HUES48 (cell line): ENCODE measurements around the gene MGST3.
"Not testable (repeated sequence)": the region's sequence is repeated elsewhere in the genome, so short reads cannot be mapped to it uniquely, and the experiment has no call there.

Experiments
- H3K27ac ChIP-seq: one replicate; pipeline ENCODE4 v1.7.0; 2013; ENCODE audit warnings: low read depth, low read length, inconsistent platforms
- H3K27me3 ChIP-seq: 2 replicates; pipeline ENCODE4 v1.6.1; 2013; ENCODE audit warnings: mild to moderate bottlenecking, low read length; ENCODE audit not compliant: control insufficient read depth, insufficient read depth
- H3K36me3 ChIP-seq: 2 replicates; pipeline ENCODE4 v1.6.1; 2013; ENCODE audit warnings: low read length; ENCODE audit not compliant: control insufficient read depth, insufficient read depth
- H3K4me1 ChIP-seq: 2 replicates; pipeline ENCODE4 v1.6.1; 2013; ENCODE audit warnings: mild to moderate bottlenecking, low read length; ENCODE audit not compliant: control insufficient read depth, insufficient read depth
- H3K4me3 ChIP-seq: 2 replicates; pipeline ENCODE4 v1.5.1; 2013; ENCODE audit warnings: mild to moderate bottlenecking, low read depth, low read length
- H3K9ac ChIP-seq: 2 replicates; pipeline ENCODE4 v1.6.1; 2013; ENCODE audit warnings: mild to moderate bottlenecking, low read depth, low read length, moderate library complexity
- H3K9me3 ChIP-seq: 2 replicates; pipeline ENCODE4 v1.6.1; 2013; ENCODE audit warnings: low read length; ENCODE audit not compliant: control insufficient read depth, insufficient read depth

MGST3 gene

DNA sequence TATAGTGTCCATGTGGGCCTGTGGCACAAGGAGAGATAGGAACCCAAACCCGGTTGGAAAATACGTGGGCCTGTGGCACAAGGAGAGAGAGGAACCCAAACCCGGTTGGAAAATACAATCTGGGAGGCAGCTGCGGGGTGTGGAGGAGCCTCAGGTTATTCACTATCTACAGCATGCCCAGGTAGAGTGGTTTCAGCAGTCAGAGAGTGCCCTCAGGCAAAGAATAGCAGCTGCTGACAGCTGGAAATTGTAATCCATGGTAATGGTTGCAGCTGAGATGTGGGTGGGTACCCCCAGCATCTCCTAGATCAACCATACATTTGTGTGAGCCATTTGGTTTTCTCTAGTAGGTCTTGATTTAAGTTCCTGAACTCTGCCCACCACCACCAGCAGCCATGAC is 25.8 kb upstream of the MGST3 start:
- Histone ChIP-seq H3K27me3 (no peaks in the 10 kb centered on the region), H3K4me3 (no peak overlapping the region), H3K4me1 (no peaks in the 10 kb centered on the region), H3K9me3 (no peaks in the 10 kb centered on the region), H3K27ac (no peak overlapping the region), H3K9ac (no peak overlapping the region), H3K36me3 (no peaks in the 10 kb centered on the region)

DNA sequence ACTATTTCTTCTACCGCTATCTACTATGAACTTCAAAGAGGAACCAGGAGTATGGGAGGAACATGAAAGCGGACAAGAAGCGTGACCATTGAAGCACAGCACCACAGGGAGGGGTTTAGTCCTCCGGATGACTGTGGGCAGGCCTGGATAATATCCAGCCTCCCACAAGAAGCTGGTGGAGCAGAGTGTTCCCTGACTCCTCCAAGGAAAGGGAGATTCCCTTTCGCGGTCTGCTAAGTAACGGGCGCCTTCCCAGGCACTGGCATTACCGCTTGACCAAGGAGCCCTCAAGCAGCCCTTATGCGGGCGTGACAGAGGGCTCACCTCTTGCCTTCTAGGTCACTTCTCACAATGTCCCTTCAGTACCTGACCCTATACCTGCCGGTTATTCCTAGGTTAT is 24.4 kb upstream of the MGST3 start:
- H3K27ac ChIP-seq, H3K27me3 ChIP-seq, H3K36me3 ChIP-seq, H3K4me1 ChIP-seq, H3K9me3 ChIP-seq, H3K4me3 ChIP-seq, H3K9ac ChIP-seq: not testable (repeated sequence)

DNA sequence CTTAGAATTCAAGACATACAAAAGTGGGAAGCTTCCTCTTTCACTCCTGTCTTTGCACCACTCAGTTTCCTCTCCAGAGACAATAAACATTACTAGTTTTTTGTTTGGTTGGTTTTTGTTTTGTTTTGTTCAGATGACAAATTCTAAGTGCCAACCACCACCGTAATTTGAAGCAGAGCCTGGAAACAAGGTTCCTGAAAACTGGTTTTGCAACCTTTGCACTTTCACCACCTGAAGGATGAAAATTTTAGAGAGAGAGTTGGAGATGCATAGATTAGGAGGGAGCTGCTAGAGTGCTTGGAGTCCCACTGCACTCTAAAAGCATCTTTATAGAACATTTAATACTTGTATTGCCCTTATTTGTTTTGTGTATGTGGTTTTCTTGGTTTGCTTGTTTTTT is 20.2 kb upstream of the MGST3 start:
- Histone ChIP-seq H3K36me3 (no peaks in the 10 kb centered on the region), H3K9me3 (no peaks in the 10 kb centered on the region), H3K4me1 (no peaks in the 10 kb centered on the region), H3K27me3 (no peaks in the 10 kb centered on the region), H3K4me3 (no peak overlapping the region), H3K9ac (no peak overlapping the region), H3K27ac (no peak overlapping the region)

DNA sequence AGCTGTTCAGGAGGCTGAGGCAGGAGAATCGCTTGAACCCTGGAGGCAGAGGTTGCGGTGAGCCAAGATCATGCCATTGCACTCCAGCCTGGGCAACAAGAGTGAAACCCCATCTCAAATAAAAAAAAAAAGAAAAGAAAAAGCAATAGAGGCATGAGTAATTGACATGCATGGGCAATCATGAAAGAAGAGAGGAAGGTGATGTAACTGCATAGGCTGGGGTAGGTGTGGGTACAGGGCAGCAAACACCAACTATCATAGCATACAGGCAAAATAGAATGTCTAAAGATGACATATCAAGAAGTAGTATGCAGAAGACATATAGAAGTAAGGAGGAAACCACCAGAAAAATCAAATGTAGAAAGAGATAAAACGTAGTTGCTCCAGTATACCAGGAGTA is 19.0 kb upstream of the MGST3 start:
- Histone ChIP-seq H3K9me3 (no peaks in the 10 kb centered on the region), H3K27me3 (no peaks in the 10 kb centered on the region), H3K9ac (no peak overlapping the region), H3K36me3 (no peaks in the 10 kb centered on the region), H3K4me1 (peaks cover 11% of the 10 kb centered on the region), H3K27ac (no peak overlapping the region), H3K4me3 (no peak overlapping the region)

DNA sequence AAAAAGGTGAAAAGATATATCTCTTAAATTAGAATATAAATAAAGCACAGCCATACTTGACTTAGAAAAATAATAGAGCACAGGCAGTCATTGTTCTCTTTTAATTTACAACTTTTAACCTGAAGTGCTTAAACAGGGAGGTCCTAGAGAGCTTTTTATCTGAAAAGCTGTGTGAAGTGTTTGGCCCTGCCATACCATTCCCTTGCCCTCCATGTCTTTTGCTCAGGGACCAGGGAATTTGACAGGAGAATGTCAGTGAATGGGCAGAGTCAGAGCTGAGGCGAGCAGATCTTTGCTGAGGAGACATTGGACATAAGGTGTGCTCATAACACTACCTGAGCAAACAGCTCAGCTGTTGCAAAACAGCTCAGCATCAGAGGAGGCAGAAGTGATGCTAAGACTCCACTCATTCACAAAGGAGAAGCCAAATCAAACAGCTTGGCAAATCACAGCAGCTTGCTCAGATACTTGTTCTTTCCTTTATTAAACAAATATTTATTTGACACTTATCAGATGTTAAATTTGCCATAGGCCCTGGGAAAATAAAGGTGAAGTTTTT is 14.9 kb upstream of the MGST3 start:
- Histone ChIP-seq H3K27ac (no peak overlapping the region), H3K4me1 (peaks cover 13% of the 10 kb centered on the region), H3K36me3 (no peaks in the 10 kb centered on the region), H3K27me3 (peaks cover 4% of the 10 kb centered on the region; the same call in 1 of the 2 replicates), H3K9ac (no peak overlapping the region), H3K4me3 (no peak overlapping the region), H3K9me3 (no peaks in the 10 kb centered on the region)

DNA sequence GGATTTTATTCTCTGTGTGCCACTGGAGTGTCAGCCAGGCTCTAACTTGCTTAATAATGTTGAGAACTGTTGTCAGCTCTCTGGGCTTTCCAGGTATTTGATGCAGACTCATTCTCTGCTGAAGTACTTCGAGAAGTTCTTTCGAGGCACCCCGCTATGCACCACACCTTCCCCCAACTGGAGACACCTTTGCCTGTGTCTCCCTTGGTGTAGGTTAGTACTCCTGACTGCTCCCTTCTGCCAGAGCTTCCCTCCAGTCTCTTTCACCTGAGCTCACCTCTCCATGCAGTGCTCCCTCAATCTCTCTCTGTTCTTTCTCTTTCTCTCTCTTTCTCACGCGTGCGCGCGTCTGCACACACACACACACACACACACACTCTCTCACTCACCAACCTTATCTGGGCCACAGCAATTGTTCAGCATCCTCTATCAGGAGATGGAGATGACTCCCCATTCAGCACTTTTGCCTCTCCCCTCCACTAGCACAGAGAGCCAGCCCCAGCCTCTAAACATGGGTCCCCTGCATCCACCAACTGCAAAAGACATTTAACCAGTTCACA is 14.0 kb upstream of the MGST3 start:
- Histone ChIP-seq H3K9me3 (no peaks in the 10 kb centered on the region), H3K27me3 (peaks cover 4% of the 10 kb centered on the region; the same call in 1 of the 2 replicates), H3K27ac (no peak overlapping the region), H3K4me1 (peaks cover 13% of the 10 kb centered on the region), H3K36me3 (no peaks in the 10 kb centered on the region), H3K4me3 (no peak overlapping the region), H3K9ac (no peak overlapping the region)

DNA sequence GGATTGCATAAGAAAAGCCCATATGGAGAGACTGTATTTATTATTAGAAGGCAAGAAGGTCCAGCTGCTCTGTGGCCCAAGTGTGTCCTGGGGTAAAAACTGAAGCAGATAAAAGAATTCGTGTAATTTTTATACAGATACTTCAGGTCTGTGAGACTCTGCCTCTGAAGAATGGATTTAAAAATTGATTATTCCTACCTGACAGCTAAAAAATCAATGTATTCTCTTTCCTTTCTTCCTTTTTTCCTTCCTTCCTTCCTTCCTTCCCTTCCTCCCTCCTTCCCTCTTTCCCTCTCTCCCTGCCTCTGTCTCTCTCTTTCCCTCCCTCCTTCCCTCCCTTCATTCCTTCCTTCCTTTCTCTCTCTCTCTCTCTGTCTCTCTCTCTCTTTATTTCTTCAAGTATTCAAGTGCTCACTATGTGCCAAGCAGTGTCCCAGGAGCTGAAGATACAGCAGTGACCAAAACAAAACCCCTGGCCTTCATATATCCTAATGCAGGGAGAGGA is 11.3 kb upstream of the MGST3 start:
- Histone ChIP-seq H3K27me3 (peaks cover 4% of the 10 kb centered on the region; the same call in 1 of the 2 replicates), H3K9ac (no peak overlapping the region), H3K27ac (no peak overlapping the region), H3K36me3 (no peaks in the 10 kb centered on the region), H3K9me3 (no peaks in the 10 kb centered on the region), H3K4me1 (peaks cover 13% of the 10 kb centered on the region), H3K4me3 (no peak overlapping the region)

DNA sequence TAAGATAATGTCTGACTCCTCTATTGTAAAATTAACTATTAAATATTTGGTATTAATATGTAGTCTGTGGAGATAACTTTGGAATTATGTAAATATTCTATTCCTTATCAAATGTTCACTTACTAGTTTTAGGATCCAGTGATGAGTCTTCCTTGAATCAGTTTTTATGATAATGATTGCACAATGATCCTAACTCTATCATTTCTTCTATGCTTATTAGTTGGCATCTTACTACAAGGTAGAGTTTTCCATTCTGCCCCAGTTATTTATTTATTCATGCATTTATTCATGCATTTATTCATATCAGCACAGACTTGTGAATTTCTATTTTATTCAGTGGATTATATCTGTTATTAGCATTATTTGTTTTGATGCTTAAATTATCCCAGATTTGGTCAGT is 7.4 kb upstream of the MGST3 start:
- Histone ChIP-seq H3K36me3 (no peaks in the 10 kb centered on the region), H3K27ac (no peak overlapping the region), H3K4me3 (no peak overlapping the region), H3K9ac (no peak overlapping the region), H3K27me3 (no peaks in the 10 kb centered on the region), H3K4me1 (no peaks in the 10 kb centered on the region), H3K9me3 (no peaks in the 10 kb centered on the region)

DNA sequence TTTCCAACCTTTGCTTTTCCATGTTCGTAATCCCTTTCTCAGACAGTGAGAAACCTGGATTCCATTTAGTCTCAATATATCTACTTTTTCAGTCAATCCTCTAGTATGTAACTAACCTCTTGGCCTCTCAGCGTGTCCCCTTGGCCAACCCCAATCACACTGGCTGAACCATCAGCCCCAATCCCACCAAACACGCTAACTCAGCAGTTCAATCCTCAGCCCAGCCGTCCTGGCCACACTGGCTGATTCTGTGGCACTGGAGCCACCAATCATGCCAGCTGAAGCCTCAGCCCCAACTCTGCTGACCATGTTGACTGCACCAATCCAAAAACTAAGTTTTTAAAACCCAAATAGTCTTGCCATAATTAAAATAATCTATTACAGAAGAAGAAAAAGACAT is 6.6 kb upstream of the MGST3 start:
- Histone ChIP-seq H3K9me3 (no peaks in the 10 kb centered on the region), H3K9ac (no peak overlapping the region), H3K27ac (no peak overlapping the region), H3K27me3 (peaks cover 3% of the 10 kb centered on the region; the same call in 1 of the 2 replicates), H3K4me1 (no peaks in the 10 kb centered on the region), H3K36me3 (no peaks in the 10 kb centered on the region), H3K4me3 (no peak overlapping the region)

DNA sequence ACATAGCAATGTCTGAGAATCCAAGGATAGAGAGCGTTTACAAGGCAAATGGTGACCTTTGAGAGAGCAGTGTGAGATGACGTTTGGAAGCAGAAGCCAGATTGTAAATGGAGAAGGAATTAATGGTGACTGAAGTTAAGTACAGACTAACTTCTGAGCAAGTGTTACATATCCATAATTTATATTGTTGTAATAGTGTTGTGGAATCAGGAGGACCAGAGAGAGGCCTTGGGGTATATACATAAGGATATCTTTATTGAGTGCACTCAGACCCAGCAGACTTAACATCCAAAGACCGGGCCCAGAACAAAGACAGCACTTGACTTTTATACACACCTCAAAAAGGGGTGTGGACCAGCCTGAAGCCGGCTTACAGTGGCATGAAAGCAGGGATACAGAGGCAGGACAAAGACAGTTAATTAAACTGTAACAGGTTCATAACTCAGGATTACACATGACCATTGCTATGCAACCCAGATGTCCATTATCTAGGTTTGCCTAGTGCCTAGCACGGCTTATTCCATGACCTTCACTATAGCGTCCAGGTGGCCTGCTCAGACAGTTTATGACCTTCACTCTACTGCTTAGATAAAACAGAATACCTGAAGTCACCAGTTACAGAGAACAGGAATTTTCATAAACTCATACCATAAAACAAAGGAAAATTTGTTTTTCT is 2.7 kb upstream of the MGST3 start:
- no peak overlapping the region for H3K4me3 ChIP-seq
- peaks cover 18% of the 10 kb centered on the region for H3K4me1 ChIP-seq
- H3K9me3 ChIP-seq, result no peaks in the 10 kb centered on the region
- no peak overlapping the region for H3K27ac ChIP-seq
- H3K9ac ChIP-seq, result no peak overlapping the region
- H3K36me3 ChIP-seq, result no peaks in the 10 kb centered on the region
- H3K27me3 ChIP-seq, result peaks cover 3% of the 10 kb centered on the region; the same call in 1 of the 2 replicates

DNA sequence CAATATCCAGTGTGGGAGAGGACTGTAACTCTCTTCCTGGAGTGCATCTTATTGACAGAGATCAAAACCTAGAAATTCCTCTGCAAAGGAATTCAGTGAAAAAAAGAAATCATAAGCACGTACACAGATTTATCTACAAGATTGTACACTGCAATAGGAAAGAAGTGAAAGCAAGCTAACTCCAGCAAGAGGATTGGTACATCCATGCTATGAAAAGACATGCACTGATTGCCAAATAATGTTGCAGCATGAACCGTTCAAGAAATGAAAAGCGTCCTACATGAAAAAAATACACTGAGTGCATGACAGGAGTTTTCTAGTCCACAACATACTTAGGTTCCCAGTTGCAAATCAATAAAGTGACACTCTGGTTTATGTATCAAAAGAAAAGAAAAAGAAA is 1.9 kb upstream of the MGST3 start:
- H3K9me3 ChIP-seq, result no peaks in the 10 kb centered on the region
- H3K9ac ChIP-seq, result no peak overlapping the region
- H3K27me3 ChIP-seq, result peaks cover 3% of the 10 kb centered on the region; the same call in 1 of the 2 replicates
- H3K4me1 ChIP-seq, result peaks cover 18% of the 10 kb centered on the region
- no peak overlapping the region for H3K27ac ChIP-seq
- no peaks in the 10 kb centered on the region for H3K36me3 ChIP-seq
- no peak overlapping the region for H3K4me3 ChIP-seq
